GM12878 (cell line): ENCODE data around the gene PLD5. TPM values are rescaled to one million over a fixed set of nuclear protein-coding genes. Genes with fewer than 3 reads are reported as not detected.

Experiments used
- BCL11A ChIP-seq: IDR thresholded peaks from 2 replicates; pipeline ENCODE4 v1.6.1; 2011; ENCODE audit warnings: low read depth, low read length
- BMI1 ChIP-seq: fragments of 450-650 bp; IDR thresholded peaks from 2 replicates; pipeline ENCODE4 v1.6.1; 2016; ENCODE audit warnings: mild to moderate bottlenecking, moderate library complexity, borderline replicate concordance
- IRF5 ChIP-seq: fragments of 450-650 bp; IDR thresholded peaks from 2 replicates; pipeline ENCODE4 v1.6.1; 2017; ENCODE audit warnings: borderline replicate concordance
- JUNB ChIP-seq: IDR thresholded peaks from 2 replicates; pipeline ENCODE4 v1.6.1; 2016; ENCODE audit warnings: antibody characterized with exemption, mild to moderate bottlenecking
- KAT2A ChIP-seq: conservative IDR thresholded peaks from 2 replicates; pipeline ENCODE4 v1.6.1; 2011; ENCODE audit warnings: low read depth, low read length; ENCODE audit not compliant: control insufficient read depth
- NRF1 ChIP-seq: conservative IDR thresholded peaks from 2 replicates; pipeline ENCODE4 v1.6.1; 2011; ENCODE audit warnings: mild to moderate bottlenecking, low read depth, low read length, improper control_type of control experiment
- RAD21 ChIP-seq: IDR thresholded peaks from 2 replicates; pipeline ENCODE4 v1.6.1; 2011; ENCODE audit warnings: mild to moderate bottlenecking, low read depth, low read length, moderate library complexity; ENCODE audit not compliant: insufficient read depth
- RCOR1 ChIP-seq: conservative IDR thresholded peaks from 2 replicates; pipeline ENCODE4 v1.6.1; 2012; ENCODE audit warnings: low read depth, low read length, improper control_type of control experiment
- RUNX3 ChIP-seq: IDR thresholded peaks from 2 replicates; pipeline ENCODE4 v1.6.1; 2012; ENCODE audit warnings: low read length, inconsistent platforms
- SRF ChIP-seq, 2 experiments: IDR thresholded peaks; 2 replicates each; pipeline ENCODE4 v1.6.1; 2011; ENCODE audit warnings: low read depth in 2 of 2, low read length in 2 of 2, mild to moderate bottlenecking in 1 of 2, moderate library complexity in 1 of 2
- USF2 ChIP-seq: IDR thresholded peaks from 2 replicates; pipeline ENCODE4 v1.6.1; 2011; ENCODE audit warnings: low read depth, low read length, improper control_type of control experiment, borderline replicate concordance
- ZBTB4 ChIP-seq: fragments of 450-650 bp; formaldehyde crosslinking; IDR thresholded peaks from 2 replicates; pipeline ENCODE4 v1.4.0; 2022; ENCODE audit warnings: mild to moderate bottlenecking, moderate library complexity
- ZBTB40 ChIP-seq: fragments of 450-650 bp; IDR thresholded peaks from 2 replicates; pipeline ENCODE4 v1.6.1; 2016; ENCODE audit warnings: mild to moderate bottlenecking, moderate library complexity, borderline replicate concordance
- polyA plus RNA-seq, 11 experiments: library from polyadenylated mRNA; depleted of rRNA in 4 of 11; unstranded in 6 of 11; stranded (reverse) in 5 of 11; fragments of >200 nt; fragmentation: Nextera tagmentation in 4 of 11; fragmentation: Illumina TruSeq in 1 of 11; extraction: Ambion mirVana in 4 of 11; extraction: Trizol in 1 of 11; gene quantifications; 1 replicate in 1 of 11; 2 replicates in 10 of 11; pipeline versions ENCODE4 v1.2.1 to v1.2.3, GENCODE V29; 2011 to 2016; ENCODE audit warnings: inconsistent platforms in 2 of 11, missing spikeins in 2 of 11, low read depth in 1 of 11
- total RNA-seq, 4 experiments: library from RNA; depleted of rRNA in 3 of 4; stranded (reverse); fragments of >200 nt in 3 of 4; fragmentation: Illumina TruSeq in 1 of 4; extraction: Trizol in 1 of 4; gene quantifications; 2 replicates each; pipeline versions ENCODE4 v1.2.1 to v1.2.3, GENCODE V29; 2013 to 2021
- TF ChIP-seq, protein P1 (sequence below): IDR thresholded peaks from 2 replicates; pipeline ENCODE4 v1.6.1; 2011; ENCODE audit warnings: mild to moderate bottlenecking, low read depth, low read length, moderate library complexity; ENCODE audit not compliant: insufficient replicate concordance
- TF ChIP-seq, protein P2 (sequence below): fragments of 450-650 bp; IDR thresholded peaks from 2 replicates; pipeline ENCODE4 v1.6.1; 2016; ENCODE audit warnings: mild to moderate bottlenecking

The PLD5 gene
- total and polyA plus RNA-seq, 10 of the 15 experiments (the other 5 are each of a cell fraction or from before 2014, with no cell fraction given), result not detected

DNA sequence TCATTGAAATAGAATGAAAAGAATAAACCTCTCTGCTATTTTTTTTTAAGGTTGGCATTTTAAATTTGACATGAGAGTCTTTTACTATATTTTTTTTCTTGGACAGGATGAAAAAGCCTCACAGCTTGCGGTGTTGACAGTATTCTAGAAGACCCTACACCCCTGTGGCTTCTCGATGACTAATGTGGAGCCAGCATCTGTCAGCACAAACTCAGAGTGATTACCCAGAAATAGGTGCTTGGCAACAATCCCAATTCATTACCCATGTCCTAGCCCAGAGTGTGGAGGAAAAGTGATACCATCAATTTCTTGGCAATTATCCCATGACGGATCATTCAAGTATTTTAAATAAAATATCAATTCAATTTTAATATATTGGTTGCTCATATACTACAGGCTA lies 338.8 kb downstream of the PLD5 start (continued):
- TF ChIP-seq USF2 (no peak), ZBTB40 (no peak), RCOR1 (no peak), BCL11A (peak; percentile 75; the same call in 1 of the 2 replicates), JUNB (peak; percentile 24; the same call in 1 of the 2 replicates), BMI1 (no peak), ZBTB4 (no peak), RUNX3 (peak; percentile 27; the same call in 1 of the 2 replicates), IRF5 (no peak), KAT2A (no peak), SRF (IDR thresholded peaks at IDR 0.05; ENCODE audit: low read depth in 2 of 2, low read length in 2 of 2) (no peak), RAD21 (no peak), NRF1 (no peak)
- TF ChIP-seq, protein P1, sequence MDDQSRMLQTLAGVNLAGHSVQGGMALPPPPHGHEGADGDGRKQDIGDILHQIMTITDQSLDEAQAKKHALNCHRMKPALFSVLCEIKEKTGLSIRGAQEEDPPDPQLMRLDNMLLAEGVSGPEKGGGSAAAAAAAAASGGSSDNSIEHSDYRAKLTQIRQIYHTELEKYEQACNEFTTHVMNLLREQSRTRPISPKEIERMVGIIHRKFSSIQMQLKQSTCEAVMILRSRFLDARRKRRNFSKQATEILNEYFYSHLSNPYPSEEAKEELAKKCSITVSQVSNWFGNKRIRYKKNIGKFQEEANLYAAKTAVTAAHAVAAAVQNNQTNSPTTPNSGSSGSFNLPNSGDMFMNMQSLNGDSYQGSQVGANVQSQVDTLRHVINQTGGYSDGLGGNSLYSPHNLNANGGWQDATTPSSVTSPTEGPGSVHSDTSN, result peak; percentile 59
- TF ChIP-seq, protein P2, sequence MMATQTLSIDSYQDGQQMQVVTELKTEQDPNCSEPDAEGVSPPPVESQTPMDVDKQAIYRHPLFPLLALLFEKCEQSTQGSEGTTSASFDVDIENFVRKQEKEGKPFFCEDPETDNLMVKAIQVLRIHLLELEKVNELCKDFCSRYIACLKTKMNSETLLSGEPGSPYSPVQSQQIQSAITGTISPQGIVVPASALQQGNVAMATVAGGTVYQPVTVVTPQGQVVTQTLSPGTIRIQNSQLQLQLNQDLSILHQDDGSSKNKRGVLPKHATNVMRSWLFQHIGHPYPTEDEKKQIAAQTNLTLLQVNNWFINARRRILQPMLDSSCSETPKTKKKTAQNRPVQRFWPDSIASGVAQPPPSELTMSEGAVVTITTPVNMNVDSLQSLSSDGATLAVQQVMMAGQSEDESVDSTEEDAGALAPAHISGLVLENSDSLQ, result no peak
